HG02798 (cell line): ENCODE data around the gene KIAA0825.

ENCODE experiments used
- ATAC-seq: cut with Tn5 transposase; IDR thresholded peaks from one replicate; pipeline ENCODE4 v1.9.1; 2021; ENCODE audit warnings: mild to moderate bottlenecking; ENCODE audit not compliant: unreplicated experiment, poor library complexity

The KIAA0825 gene

GRCh38 chr5:94266170-94266569 lies 352.2 kb downstream of the KIAA0825 start:
- ATAC-seq, result no peak

- ATAC-seq, result no peak
These were observed 355.3 kb downstream of the KIAA0825 start for GRCh38 chr5:94263068-94263467.

GRCh38 chr5:94260096-94260495 lies 358.3 kb downstream of the KIAA0825 start:
- ATAC-seq, result no peak

GRCh38 chr5:94254214-94254613 lies 364.2 kb downstream of the KIAA0825 start:
- ATAC-seq, result no peak

GRCh38 chr5:94250985-94251384 lies 367.4 kb downstream of the KIAA0825 start:
- ATAC-seq, result no peak

GRCh38 chr5:94249430-94249829 lies 369.0 kb downstream of the KIAA0825 start:
- no peak for ATAC-seq

- no peak for ATAC-seq
These were observed 370.1 kb downstream of the KIAA0825 start for GRCh38 chr5:94248175-94248875.

GRCh38 chr5:94245608-94246007 lies 372.8 kb downstream of the KIAA0825 start:
- no peak for ATAC-seq

GRCh38 chr5:94244921-94245320 lies 373.5 kb downstream of the KIAA0825 start:
- no peak for ATAC-seq

- ATAC-seq, result no peak
These were observed 374.8 kb downstream of the KIAA0825 start for GRCh38 chr5:94243612-94244011.

- no peak for ATAC-seq
These were observed 377.3 kb downstream of the KIAA0825 start for GRCh38 chr5:94240993-94241651.

- ATAC-seq, result no peak
These were observed 377.8 kb downstream of the KIAA0825 start for GRCh38 chr5:94240596-94240992.

- ATAC-seq, result no peak
These were observed 378.3 kb downstream of the KIAA0825 start for GRCh38 chr5:94240134-94240533.

- no peak for ATAC-seq
These were observed 379.1 kb downstream of the KIAA0825 start for GRCh38 chr5:94239266-94239665.

- no peak for ATAC-seq
These were observed 383.4 kb downstream of the KIAA0825 start for GRCh38 chr5:94234987-94235386.

- ATAC-seq, result no peak
These were observed 389.6 kb downstream of the KIAA0825 start for GRCh38 chr5:94228791-94229190.

GRCh38 chr5:94223235-94223634 lies 395.2 kb downstream of the KIAA0825 start:
- no peak for ATAC-seq

- ATAC-seq, result no peak
These were observed 400.0 kb downstream of the KIAA0825 start for GRCh38 chr5:94218374-94218773.

- ATAC-seq, result no peak
These were observed 400.7 kb downstream of the KIAA0825 start for GRCh38 chr5:94217745-94218144.

- ATAC-seq, result no peak
These were observed 401.2 kb downstream of the KIAA0825 start for GRCh38 chr5:94217216-94217615.

GRCh38 chr5:94212476-94212875 lies 405.9 kb downstream of the KIAA0825 start:
- no peak for ATAC-seq

- no peak for ATAC-seq
These were observed 408.5 kb downstream of the KIAA0825 start for GRCh38 chr5:94209774-94210355.
